ENCODE results near the gene WDR43. TPM values are rescaled to one million over a fixed set of nuclear protein-coding genes. Genes with fewer than 3 reads are reported as not detected.

WDR43 gene
- total RNA-seq, 1 donor: 138 TPM

DNA sequence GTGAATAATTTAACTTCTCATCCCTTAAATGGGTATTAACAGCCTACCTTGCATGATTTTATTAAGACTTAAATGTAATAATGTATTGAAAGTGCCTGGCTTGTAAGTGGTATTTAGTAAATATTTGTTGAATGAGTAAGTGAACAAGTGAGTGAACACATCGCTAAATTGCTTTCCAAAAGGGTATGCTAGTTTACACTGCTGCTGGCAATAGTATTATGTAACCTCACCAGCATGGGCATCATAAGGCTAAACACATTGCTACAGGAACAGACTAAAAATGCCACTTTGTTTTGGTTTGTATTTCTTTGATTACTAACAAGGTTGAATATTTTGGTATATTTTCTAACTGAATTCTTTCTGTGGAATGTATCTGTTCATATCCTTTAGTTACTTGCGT is 9.8 kb downstream of the WDR43 start:
- Histone ChIP-seq H3K9me3 (ENCODE audit: low read depth, low read length) (no peaks in the 10 kb centered on the region), H3K4me1 (ENCODE audit: insufficient read depth, low read length) (no peaks in the 10 kb centered on the region), H3K27me3 (ENCODE audit: insufficient read depth, low read length) (no peaks in the 10 kb centered on the region), H3K4me3 (ENCODE audit: low read length) (no peak overlapping the region)

DNA sequence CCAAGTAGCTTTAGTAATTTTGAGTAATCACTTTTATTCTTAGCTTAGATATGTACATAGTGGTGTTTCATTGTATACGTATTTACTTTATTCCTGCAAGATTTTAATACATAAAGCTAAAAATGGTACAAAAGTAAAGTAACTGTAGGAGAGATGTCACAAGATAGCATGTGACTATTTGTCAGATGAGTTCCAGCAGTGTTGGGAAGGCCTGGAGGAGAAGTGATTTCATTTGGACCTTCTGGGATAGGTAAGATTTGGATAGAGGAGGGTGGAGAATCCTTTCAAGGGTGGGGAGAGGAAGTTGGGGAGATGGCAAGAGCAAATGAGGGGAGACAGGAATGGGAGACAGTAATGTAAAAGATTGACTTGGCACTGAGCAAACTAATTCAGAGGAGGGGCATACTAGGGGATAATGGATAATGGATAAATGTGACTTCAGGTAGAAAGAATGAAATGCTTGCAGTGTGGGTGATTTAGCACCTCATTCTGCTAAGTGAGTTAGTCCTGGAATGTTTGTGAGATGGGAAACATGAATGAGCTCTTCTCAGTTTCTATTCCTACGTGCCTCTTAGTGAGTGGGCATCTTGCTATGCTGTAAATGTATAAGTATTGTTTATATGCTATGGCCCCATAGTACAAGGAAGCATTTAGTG is 10.5 kb downstream of the WDR43 start:
- no peak overlapping the region for H3K4me3 ChIP-seq (ENCODE audit: low read length)
- no peaks in the 10 kb centered on the region for H3K27me3 ChIP-seq (ENCODE audit: insufficient read depth, low read length)
- H3K9me3 ChIP-seq (ENCODE audit: low read depth, low read length): no peaks in the 10 kb centered on the region
- H3K4me1 ChIP-seq (ENCODE audit: insufficient read depth, low read length): no peaks in the 10 kb centered on the region

DNA sequence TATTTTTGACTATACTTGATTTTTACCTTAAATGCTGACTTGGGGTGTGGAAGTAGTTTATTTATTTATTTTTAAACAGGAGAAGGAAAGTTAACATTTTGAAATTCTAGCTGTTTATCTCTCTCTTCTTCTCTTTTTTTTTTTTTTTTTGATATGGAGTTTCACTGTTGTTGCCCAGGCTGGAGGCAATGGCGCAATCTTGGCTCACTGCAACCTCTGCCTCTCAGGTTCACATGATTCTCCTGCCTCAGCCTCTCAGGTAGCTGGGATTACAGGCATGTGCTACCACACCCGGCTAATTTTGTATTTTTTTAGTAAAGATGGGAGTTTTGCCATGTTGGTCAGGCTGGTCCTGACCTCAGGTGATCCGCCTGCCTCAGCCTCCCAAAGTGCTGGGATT is 11.1 kb downstream of the WDR43 start:
- no peaks in the 10 kb centered on the region for H3K9me3 ChIP-seq (ENCODE audit: low read depth, low read length)
- H3K27me3 ChIP-seq (ENCODE audit: insufficient read depth, low read length): no peaks in the 10 kb centered on the region
- no peaks in the 10 kb centered on the region for H3K4me1 ChIP-seq (ENCODE audit: insufficient read depth, low read length)

DNA sequence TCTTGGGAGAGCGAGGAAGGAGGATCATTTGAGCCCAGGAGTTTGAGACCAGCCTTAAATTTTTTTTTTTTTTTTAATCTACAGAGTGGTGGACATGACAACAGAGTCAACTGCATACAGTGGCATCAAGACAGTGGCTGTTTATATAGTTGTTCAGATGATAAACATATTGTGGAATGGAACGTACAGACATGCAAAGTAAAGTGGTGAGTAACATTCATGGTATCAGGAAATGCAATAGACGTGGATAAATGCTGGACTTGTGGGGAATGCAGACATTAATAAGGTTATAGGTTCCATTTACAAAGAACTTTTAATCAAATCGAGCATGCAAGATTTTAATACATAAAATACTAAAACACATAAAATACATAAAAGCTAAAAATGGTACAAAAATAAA is 11.9 kb downstream of the WDR43 start:
- H3K4me3 ChIP-seq (ENCODE audit: low read length): no peak overlapping the region
- H3K4me1 ChIP-seq (ENCODE audit: insufficient read depth, low read length): no peaks in the 10 kb centered on the region
- H3K27me3 ChIP-seq (ENCODE audit: insufficient read depth, low read length): no peaks in the 10 kb centered on the region
- no peaks in the 10 kb centered on the region for H3K9me3 ChIP-seq (ENCODE audit: low read depth, low read length)

More for the DNA sequence above, 11.1 kb downstream of the WDR43 start:
- H3K4me3 ChIP-seq (ENCODE audit: low read length): no peak overlapping the region

DNA sequence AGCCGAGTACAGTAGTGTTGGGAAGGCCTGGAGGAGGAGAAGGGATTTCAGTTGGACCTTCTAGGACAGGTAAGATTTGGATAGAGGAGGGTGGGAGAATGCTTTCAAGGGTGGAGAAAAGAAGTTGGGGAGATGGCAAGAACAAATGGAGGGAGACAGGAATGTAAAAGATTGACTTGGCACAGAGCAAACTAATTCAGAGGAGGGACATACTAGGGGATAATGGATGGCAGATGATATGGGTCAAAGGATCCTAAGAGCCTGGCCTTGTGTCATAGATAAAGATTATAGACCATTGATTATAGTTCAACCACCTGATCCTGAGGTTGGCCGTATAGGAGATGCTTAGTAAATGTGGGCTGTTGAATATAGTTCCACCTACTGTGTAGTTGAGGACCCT is 12.4 kb downstream of the WDR43 start:
- Histone ChIP-seq H3K4me1 (ENCODE audit: insufficient read depth, low read length) (no peaks in the 10 kb centered on the region), H3K4me3 (ENCODE audit: low read length) (no peak overlapping the region), H3K9me3 (ENCODE audit: low read depth, low read length) (no peaks in the 10 kb centered on the region), H3K27me3 (ENCODE audit: insufficient read depth, low read length) (no peaks in the 10 kb centered on the region)

DNA sequence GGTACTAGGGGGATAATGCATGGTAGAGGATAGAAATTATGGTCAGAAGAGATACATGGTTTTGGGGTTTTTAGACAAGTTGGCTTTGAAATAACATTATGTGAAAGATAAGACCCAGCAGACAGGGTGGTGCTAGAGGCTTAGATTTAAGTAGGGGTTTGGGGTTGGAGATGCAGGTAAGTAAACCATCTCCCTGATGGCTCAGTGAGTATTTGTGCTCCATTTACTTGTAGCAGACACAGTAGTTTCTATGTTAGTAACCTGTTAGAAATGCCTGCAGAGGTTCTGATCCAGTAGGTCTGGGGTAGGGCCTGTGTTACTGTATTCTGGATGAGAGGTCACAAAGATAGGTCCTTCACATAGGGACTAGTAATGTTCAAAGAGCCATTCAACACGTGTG is 13.7 kb downstream of the WDR43 start:
- Histone ChIP-seq H3K9me3 (ENCODE audit: low read depth, low read length) (no peaks in the 10 kb centered on the region), H3K27me3 (ENCODE audit: insufficient read depth, low read length) (no peaks in the 10 kb centered on the region), H3K4me3 (ENCODE audit: low read length) (no peak overlapping the region), H3K4me1 (ENCODE audit: insufficient read depth, low read length) (no peaks in the 10 kb centered on the region)

DNA sequence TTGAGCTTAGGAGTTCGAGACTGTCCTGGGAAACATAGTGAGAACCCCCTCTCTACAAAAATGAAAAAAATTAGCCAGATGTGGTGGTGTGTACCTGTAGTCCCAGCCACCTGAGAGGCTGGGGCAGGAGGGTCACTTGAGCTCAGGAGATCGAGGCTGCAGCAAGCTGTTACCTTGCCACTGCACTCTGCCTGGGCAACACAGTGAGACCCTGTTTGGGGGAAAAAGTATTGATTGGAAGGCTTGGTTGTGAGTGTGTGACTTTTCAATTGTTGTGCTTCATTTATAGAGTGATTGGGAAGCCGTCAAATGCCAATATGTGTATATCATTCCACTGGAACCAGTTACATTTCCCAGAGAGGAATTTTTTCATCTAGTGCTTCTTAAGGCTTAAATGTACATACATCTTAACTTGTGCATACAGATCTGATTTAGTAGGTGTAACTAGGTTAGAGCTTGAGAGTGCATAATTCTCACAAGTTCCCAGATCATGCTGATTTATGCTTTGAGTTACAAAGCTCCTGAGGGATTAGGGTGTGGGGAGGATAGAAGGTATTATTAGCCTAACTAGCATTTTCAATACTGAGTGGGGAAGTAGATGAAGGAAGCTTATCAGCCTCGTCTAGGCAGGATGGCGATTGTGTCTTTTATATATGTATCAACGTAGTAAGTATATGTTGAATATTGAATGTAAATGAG is 15.3 kb downstream of the WDR43 start:
- no peaks in the 10 kb centered on the region for H3K9me3 ChIP-seq (ENCODE audit: low read depth, low read length)
- no peak overlapping the region for H3K4me3 ChIP-seq (ENCODE audit: low read length)
- no peaks in the 10 kb centered on the region for H3K27me3 ChIP-seq (ENCODE audit: insufficient read depth, low read length)
- no peaks in the 10 kb centered on the region for H3K4me1 ChIP-seq (ENCODE audit: insufficient read depth, low read length)

DNA sequence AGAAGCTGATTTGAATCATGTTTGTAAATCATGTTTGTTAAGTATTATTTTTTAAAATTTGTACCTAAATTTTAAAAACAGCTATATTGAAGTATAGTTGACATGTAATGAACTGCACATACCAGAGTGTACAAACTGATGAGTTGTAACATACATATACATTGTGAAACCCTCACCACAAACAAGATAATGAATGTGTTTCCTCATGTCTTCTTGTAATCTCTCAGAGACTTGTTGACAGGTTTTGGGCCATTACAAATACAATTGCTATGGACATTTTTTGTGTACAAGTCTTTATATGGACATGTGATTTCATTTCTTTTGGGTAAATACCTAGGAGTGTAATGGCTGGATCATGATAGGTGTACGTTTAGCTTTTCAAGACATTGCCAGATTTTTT is 21.5 kb downstream of the WDR43 start:
- H3K4me1 ChIP-seq (ENCODE audit: insufficient read depth, low read length): no peaks in the 10 kb centered on the region
- no peaks in the 10 kb centered on the region for H3K9me3 ChIP-seq (ENCODE audit: low read depth, low read length)
- H3K4me3 ChIP-seq (ENCODE audit: low read length): no peak overlapping the region
- no peaks in the 10 kb centered on the region for H3K27me3 ChIP-seq (ENCODE audit: insufficient read depth, low read length)

DNA sequence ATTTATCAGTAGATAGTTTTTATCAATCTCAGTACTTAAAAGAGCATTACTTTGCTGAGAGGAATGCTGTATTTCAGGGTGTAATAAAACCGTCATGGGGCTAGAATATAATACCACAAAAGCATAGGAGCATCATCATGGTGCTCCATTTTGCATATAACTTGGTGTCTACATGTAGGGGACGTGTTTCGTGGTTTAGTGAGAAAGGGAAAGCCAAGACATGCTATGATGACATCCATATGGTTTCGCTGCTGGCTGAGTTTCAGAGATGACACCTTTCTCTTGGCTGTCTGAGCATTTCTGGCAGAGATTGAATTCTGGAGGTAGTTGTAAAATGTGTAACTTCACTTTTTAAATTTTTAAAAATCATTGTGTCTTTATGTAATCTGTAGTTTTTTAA is 32.4 kb downstream of the WDR43 start:
- Histone ChIP-seq H3K9me3 (ENCODE audit: low read depth, low read length) (no peaks in the 10 kb centered on the region), H3K4me3 (ENCODE audit: low read length) (no peak overlapping the region), H3K27me3 (ENCODE audit: insufficient read depth, low read length) (no peaks in the 10 kb centered on the region), H3K4me1 (ENCODE audit: insufficient read depth, low read length) (no peaks in the 10 kb centered on the region)

DNA sequence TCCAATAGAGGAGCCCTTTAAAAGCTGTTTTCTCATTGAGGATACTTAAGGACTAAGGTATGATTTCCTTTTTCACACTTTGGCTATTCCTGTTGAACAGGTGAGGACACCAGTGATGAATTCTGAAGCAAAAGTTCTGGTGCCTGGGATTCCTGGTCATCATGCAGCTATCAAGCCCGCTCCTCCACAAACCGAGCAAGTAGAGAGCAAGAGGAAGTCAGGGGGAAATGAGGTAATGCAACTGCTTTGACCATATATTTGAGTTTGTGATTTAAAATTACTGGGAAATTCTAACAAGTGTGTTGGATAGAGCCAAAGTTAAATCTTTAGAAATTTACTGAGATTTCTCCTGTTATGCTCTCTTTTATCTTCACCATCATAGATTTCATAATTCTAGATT is 33.0 kb downstream of the WDR43 start:
- Histone ChIP-seq H3K4me3 (ENCODE audit: low read length) (no peak overlapping the region), H3K9me3 (ENCODE audit: low read depth, low read length) (no peaks in the 10 kb centered on the region), H3K27me3 (ENCODE audit: insufficient read depth, low read length) (no peaks in the 10 kb centered on the region), H3K4me1 (ENCODE audit: insufficient read depth, low read length) (no peaks in the 10 kb centered on the region)

DNA sequence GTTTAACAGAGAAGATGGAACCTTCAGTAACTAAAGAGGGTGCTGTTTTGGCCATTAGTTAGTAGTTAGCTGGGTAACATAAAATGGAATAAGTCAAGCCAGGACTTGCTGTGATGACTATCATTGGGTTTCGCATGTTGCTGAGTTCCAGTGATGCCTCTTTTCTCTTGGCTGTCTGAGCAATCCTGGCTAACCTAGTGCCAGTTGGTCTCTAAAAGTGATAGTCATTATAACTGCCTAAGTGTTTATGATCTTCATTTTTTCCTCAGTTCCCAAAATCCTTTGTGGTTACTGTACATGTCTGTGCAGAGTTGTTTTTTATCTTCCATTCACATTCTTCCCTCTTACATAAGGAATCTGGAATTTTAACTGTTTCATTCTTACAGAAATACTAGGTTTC is 33.4 kb downstream of the WDR43 start:
- Histone ChIP-seq H3K4me1 (ENCODE audit: insufficient read depth, low read length) (no peaks in the 10 kb centered on the region), H3K27me3 (ENCODE audit: insufficient read depth, low read length) (no peaks in the 10 kb centered on the region), H3K9me3 (ENCODE audit: low read depth, low read length) (no peaks in the 10 kb centered on the region), H3K4me3 (ENCODE audit: low read length) (no peak overlapping the region)

DNA sequence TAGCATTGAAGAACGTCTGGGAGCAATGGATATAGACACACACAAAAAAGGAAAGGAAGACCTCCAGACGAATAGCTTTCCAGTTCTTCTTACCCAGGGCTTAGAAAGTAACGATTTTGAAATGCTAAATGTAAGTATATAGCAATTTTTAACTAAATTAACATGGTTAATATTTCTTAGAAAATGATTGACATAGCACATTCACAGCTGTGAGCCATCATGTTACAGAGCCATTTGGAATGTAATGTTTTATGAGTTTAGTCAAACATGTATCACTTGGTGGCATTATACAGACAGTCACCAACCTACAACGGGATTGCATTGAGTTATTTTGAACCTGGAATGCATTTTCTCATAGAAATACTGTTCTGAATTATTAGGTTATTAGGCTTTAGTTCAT is 35.1 kb downstream of the WDR43 start:
- Histone ChIP-seq H3K4me1 (ENCODE audit: insufficient read depth, low read length) (no peaks in the 10 kb centered on the region), H3K27me3 (ENCODE audit: insufficient read depth, low read length) (no peaks in the 10 kb centered on the region), H3K9me3 (ENCODE audit: low read depth, low read length) (no peaks in the 10 kb centered on the region), H3K4me3 (ENCODE audit: low read length) (no peak overlapping the region)

DNA sequence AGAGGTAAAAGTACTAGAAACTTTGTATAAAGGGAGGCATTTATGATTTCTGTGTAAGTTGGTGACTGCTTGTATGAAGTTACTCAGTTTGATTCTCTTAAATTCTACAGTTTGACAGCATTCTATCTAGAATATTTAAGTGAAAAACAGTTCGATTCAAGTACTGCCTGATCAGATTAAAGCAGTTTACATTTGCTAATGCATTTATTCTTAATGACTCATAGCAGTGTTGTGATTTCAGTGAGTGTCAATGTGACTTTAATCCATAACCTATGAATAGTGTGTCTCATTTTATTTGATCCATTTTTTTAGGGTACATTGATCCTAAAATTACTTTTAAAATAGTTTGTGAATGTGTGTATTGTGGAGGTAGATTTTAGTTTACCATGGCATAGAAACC is 35.7 kb downstream of the WDR43 start:
- H3K4me1 ChIP-seq (ENCODE audit: insufficient read depth, low read length): no peaks in the 10 kb centered on the region
- no peaks in the 10 kb centered on the region for H3K27me3 ChIP-seq (ENCODE audit: insufficient read depth, low read length)
- H3K9me3 ChIP-seq (ENCODE audit: low read depth, low read length): no peaks in the 10 kb centered on the region
- no peak overlapping the region for H3K4me3 ChIP-seq (ENCODE audit: low read length)

DNA sequence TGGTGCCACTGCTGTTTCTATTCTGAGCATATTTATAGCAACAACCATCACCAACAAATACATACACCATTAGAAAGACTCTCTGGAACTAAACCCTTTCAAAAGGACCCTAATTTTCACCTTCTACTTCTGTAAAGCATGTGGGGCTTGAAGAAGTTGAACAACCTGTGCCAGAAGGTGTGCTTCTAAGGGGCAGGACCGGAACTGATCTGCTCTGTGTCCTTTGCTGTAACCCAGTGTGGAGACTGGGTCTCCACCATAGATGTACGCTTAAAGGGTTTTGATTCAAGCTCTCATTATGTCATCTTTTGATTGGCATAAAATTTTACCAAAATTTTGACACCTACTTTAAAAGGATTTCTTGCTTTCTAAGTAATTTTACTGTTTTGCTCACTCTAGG is 40.3 kb downstream of the WDR43 start:
- no peaks in the 10 kb centered on the region for H3K27me3 ChIP-seq (ENCODE audit: insufficient read depth, low read length)
- no peaks in the 10 kb centered on the region for H3K9me3 ChIP-seq (ENCODE audit: low read depth, low read length)
- H3K4me3 ChIP-seq (ENCODE audit: low read length): no peak overlapping the region
- H3K4me1 ChIP-seq (ENCODE audit: insufficient read depth, low read length): no peaks in the 10 kb centered on the region

DNA sequence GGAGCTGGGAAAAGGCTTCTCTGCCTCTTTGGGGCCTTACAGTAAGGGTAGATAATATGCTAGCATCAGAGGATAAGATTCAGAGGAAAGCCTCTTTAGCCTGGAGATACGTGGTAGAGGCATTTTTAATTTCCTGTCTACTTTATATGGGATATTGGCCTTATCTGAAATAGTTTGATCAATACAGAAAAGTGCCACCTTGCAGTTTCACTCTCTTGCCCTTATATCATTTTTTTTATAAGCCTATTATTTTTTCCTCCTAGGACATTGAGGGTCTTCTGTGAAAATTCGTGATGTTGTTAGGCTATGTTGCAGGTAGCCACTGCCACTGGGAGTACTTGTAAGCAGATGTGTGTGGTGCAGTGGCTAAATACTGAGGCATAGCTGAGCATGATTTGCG is 46.5 kb downstream of the WDR43 start:
- Histone ChIP-seq H3K4me3 (ENCODE audit: low read length) (no peak overlapping the region), H3K9me3 (ENCODE audit: low read depth, low read length) (no peaks in the 10 kb centered on the region), H3K27me3 (ENCODE audit: insufficient read depth, low read length) (no peaks in the 10 kb centered on the region), H3K4me1 (ENCODE audit: insufficient read depth, low read length) (no peaks in the 10 kb centered on the region)
